H1 (cell line): Measurements from ENCODE around the gene EXOC6. TPM values are rescaled to one million over a fixed set of nuclear protein-coding genes. Genes with fewer than 3 reads are reported as not detected.

Experiments used
- CTCF ChIA-PET: fragments of 300-600 bp; sonication (Branson Sonifier 250); formaldehyde crosslinking; loops from one replicate; lab custom pipeline; 2021; ENCODE audit not compliant: partially characterized antibody; lab: Charles Lee
- POLR2A ChIA-PET: fragments of 300-600 bp; sonication (Branson Sonifier 250); formaldehyde crosslinking; loops from one replicate; lab custom pipeline; 2021; ENCODE audit warnings: inconsistent platforms; ENCODE audit not compliant: partially characterized antibody; lab: Charles Lee
- DNase-seq, 2 experiments: peaks; one replicate each; pipeline versions ENCODE4 v3.0.0 to v3.0.0-alpha.2; 2010 to 2022; ENCODE audit warnings: low spot score in 2 of 2, low read depth in 1 of 2, mixed read lengths in 1 of 2
- FAIRE-seq: peaks from 2 replicates; lab custom pipeline; 2011; peaks lifted over from hg19 to GRCh38; lab: Jason Lieb, UNC
- H2AFZ ChIP-seq: 2 replicates; pipeline ENCODE4 v1.8.1; 2012; ENCODE audit warnings: low read length, inconsistent platforms
- H2AK5ac ChIP-seq: 2 replicates; pipeline ENCODE4 v1.6.1; 2013; ENCODE audit warnings: low read depth, low read length
- H2BK120ac ChIP-seq: replicated peaks from 2 replicates; pipeline ENCODE3; 2013; ENCODE audit warnings: low read depth, low read length, inconsistent platforms
- H2BK12ac ChIP-seq: 2 replicates; pipeline ENCODE4 v1.6.1; 2013; ENCODE audit warnings: low read depth, low read length
- H2BK15ac ChIP-seq: 2 replicates; pipeline ENCODE4 v1.6.1; 2013; ENCODE audit warnings: low read length
- H2BK20ac ChIP-seq: 2 replicates; pipeline ENCODE4 v1.6.1; 2013; ENCODE audit warnings: low read length
- H2BK5ac ChIP-seq: 2 replicates; pipeline ENCODE4 v1.6.1; 2013; ENCODE audit warnings: low read depth, low read length
- H3K14ac ChIP-seq: 2 replicates; pipeline ENCODE4 v1.6.1; 2013; ENCODE audit warnings: inconsistent platforms; ENCODE audit not compliant: insufficient read length
- H3K18ac ChIP-seq: 2 replicates; pipeline ENCODE4 v1.6.1; 2013; ENCODE audit warnings: low read length; ENCODE audit errors: extremely low read depth
- H3K23ac ChIP-seq: 2 replicates; pipeline ENCODE4 v1.6.1; 2013; ENCODE audit warnings: inconsistent platforms; ENCODE audit not compliant: insufficient read length
- H3K23me2 ChIP-seq: 2 replicates; pipeline ENCODE4 v1.6.1; 2013; ENCODE audit warnings: low read depth, low read length
- H3K27ac ChIP-seq: 2 replicates; pipeline ENCODE4 v1.6.1; 2011; ENCODE audit warnings: low read depth, low read length, inconsistent platforms
- H3K27me3 ChIP-seq, 4 experiments: replicated peaks in 1 of 4; 1 replicate in 1 of 4; 2 replicates in 3 of 4; pipeline versions ENCODE4 v1.6.1 to v1.8.1; 2011 to 2013; ENCODE audit warnings: low read length in 3 of 4, mild to moderate bottlenecking in 3 of 4, inconsistent platforms in 2 of 4, mixed read lengths in 2 of 4, moderate library complexity in 1 of 4; ENCODE audit not compliant: control insufficient read depth in 3 of 4, insufficient read depth in 3 of 4; ENCODE audit errors: extremely low read depth in 1 of 4
- H3K36me3 ChIP-seq, 4 experiments: 2 replicates each; pipeline versions ENCODE4 v1.6.1 to v1.8.1; 2011 to 2013; ENCODE audit warnings: mild to moderate bottlenecking in 4 of 4, low read length in 3 of 4, moderate library complexity in 2 of 4, control low read depth in 1 of 4, inconsistent platforms in 1 of 4; ENCODE audit not compliant: insufficient read depth in 4 of 4, control insufficient read depth in 2 of 4
- H3K4ac ChIP-seq: replicated peaks from 2 replicates; pipeline ENCODE3; 2013; ENCODE audit warnings: low read length, low read depth, mixed read lengths, inconsistent platforms; ENCODE audit not compliant: insufficient read length
- H3K4me1 ChIP-seq, 4 experiments: replicated peaks in 1 of 4; 1 replicate in 1 of 4; 2 replicates in 3 of 4; pipeline versions ENCODE4 v1.6.1 to v1.8.1; 2011 to 2013; ENCODE audit warnings: low read length in 3 of 4, inconsistent platforms in 2 of 4, mixed read lengths in 1 of 4; ENCODE audit not compliant: insufficient read depth in 4 of 4, control insufficient read depth in 3 of 4
- H3K4me2 ChIP-seq, 2 experiments: 2 replicates each; pipeline versions ENCODE4 v1.6.1 to v1.8.1; 2011 to 2013; ENCODE audit warnings: low read depth in 2 of 2, low read length in 2 of 2, control low read depth in 1 of 2, inconsistent platforms in 1 of 2, mild to moderate bottlenecking in 1 of 2; ENCODE audit not compliant: insufficient read depth in 1 of 2
- H3K4me3 ChIP-seq, 4 experiments: fragments of 200-600, 300-600 bp in 1 of 4; sonication (generic), shearing (Covaris generic), sonication (Bioruptor Twin) in 1 of 4; 2 replicates each; pipeline versions ENCODE4 v1.5.1 to v1.8.1; 2011 to 2016; ENCODE audit warnings: low read length in 4 of 4, low read depth in 3 of 4, control low read depth in 2 of 4, inconsistent platforms in 2 of 4, mild to moderate bottlenecking in 2 of 4, mixed read lengths in 1 of 4, moderate library complexity in 1 of 4; ENCODE audit not compliant: insufficient read depth in 2 of 4; ENCODE audit errors: extremely low read depth in 1 of 4
- H3K56ac ChIP-seq: replicated peaks from 2 replicates; pipeline ENCODE3; 2013; ENCODE audit warnings: low read depth, mild to moderate bottlenecking, mixed read lengths, low read length, inconsistent platforms; ENCODE audit not compliant: insufficient read length
- H3K79me1 ChIP-seq: 2 replicates; pipeline ENCODE4 v1.6.1; 2013; ENCODE audit warnings: low read depth, low read length, control low read depth
- H3K79me2 ChIP-seq, 2 experiments: 2 replicates each; pipeline versions ENCODE4 v1.6.1 to v1.8.1; 2012 to 2013; ENCODE audit warnings: low read length in 2 of 2, mild to moderate bottlenecking in 2 of 2, inconsistent platforms in 1 of 2; ENCODE audit not compliant: insufficient read depth in 2 of 2, control insufficient read depth in 1 of 2
- H3K9ac ChIP-seq, 4 experiments: replicated peaks in 1 of 4; 1 replicate in 1 of 4; 2 replicates in 3 of 4; pipeline versions ENCODE4 v1.6.1 to v1.8.1; 2011 to 2013; ENCODE audit warnings: low read depth in 3 of 4, low read length in 3 of 4, control low read depth in 2 of 4, mild to moderate bottlenecking in 2 of 4, moderate library complexity in 2 of 4, inconsistent platforms in 1 of 4; ENCODE audit errors: extremely low read depth in 1 of 4
- H3K9me3 ChIP-seq, 2 experiments: 2 replicates each; pipeline versions ENCODE4 v1.6.1 to v1.8.1; 2012 to 2013; ENCODE audit warnings: mild to moderate bottlenecking in 2 of 2, moderate library complexity in 2 of 2, control low read depth in 1 of 2, inconsistent platforms in 1 of 2, low read depth in 1 of 2, low read length in 1 of 2, mixed read lengths in 1 of 2; ENCODE audit not compliant: insufficient read depth in 2 of 2
- H4K20me1 ChIP-seq, 2 experiments: replicated peaks in 1 of 2; 2 replicates each; pipeline versions ENCODE3 to v1.8.1; 2011 to 2013; ENCODE audit warnings: inconsistent platforms in 2 of 2, low read length in 2 of 2, mild to moderate bottlenecking in 1 of 2; ENCODE audit not compliant: insufficient read depth in 2 of 2, control insufficient read depth in 1 of 2
- H4K5ac ChIP-seq: 2 replicates; pipeline ENCODE4 v1.6.1; 2013; ENCODE audit warnings: low read length, low read depth, mixed read lengths, inconsistent platforms; ENCODE audit not compliant: insufficient read length
- H4K8ac ChIP-seq: 2 replicates; pipeline ENCODE4 v1.8.0; 2013; ENCODE audit warnings: mild to moderate bottlenecking, moderate library complexity, low read length, inconsistent platforms; ENCODE audit not compliant: insufficient read depth; ENCODE audit errors: extremely low read depth
- H4K91ac ChIP-seq: replicated peaks from 2 replicates; pipeline ENCODE3; 2013; ENCODE audit warnings: low read length, mixed read lengths, inconsistent platforms; ENCODE audit not compliant: insufficient read length
- CEBPB ChIP-seq: IDR thresholded peaks from 2 replicates; pipeline ENCODE4 v1.6.1; 2012; ENCODE audit warnings: low read depth, low read length
- KDM1A ChIP-seq: fragments of 200-600, 300-600 bp; sonication (generic); IDR thresholded peaks from 2 replicates; pipeline ENCODE4 v1.7.1; 2016; ENCODE audit warnings: mild to moderate bottlenecking, low read length, borderline replicate concordance
- WGBS, 2 experiments: shearing (Covaris generic) in 1 of 2; methylation state at CpG; one replicate each; pipeline versions ENCODE4 v1.1.6 to v1.1.7; 2013 to 2015; ENCODE audit warnings: low lambda C conversion rate in 2 of 2, mixed read lengths in 2 of 2, inconsistent platforms in 1 of 2, low coverage in 1 of 2, missing lambda C conversion rate in 1 of 2; ENCODE audit not compliant: insufficient replicate concordance in 2 of 2, insufficient coverage in 1 of 2, insufficient read length in 1 of 2; ENCODE audit errors: extremely low coverage in 1 of 2, missing lambda C conversion rate in 1 of 2; 5-methylcytosine and 5-hydroxymethylcytosine counted together
- polyA plus RNA-seq, 7 experiments: library from polyadenylated mRNA; depleted of rRNA in 3 of 7; stranded (reverse) in 5 of 7; unstranded in 2 of 7; fragments of >200 nt in 5 of 7; fragments of 200-250 nt in 2 of 7; gene quantifications; 1 replicate in 5 of 7; 2 replicates in 1 of 7; 4 replicates in 1 of 7; pipeline versions ENCODE4 v1.2.1 to v1.2.3, GENCODE V29; 2011 to 2013; ENCODE audit warnings: missing spikeins in 2 of 7, mixed read lengths in 2 of 7
- total RNA-seq: library from RNA; stranded (reverse); fragmentation: NEBNext Ultra II Directional; extraction: Animal tissue kit (Norgen Biotek cat#: 25700); gene quantifications from 2 replicates; pipeline ENCODE4 v1.2.1, GENCODE V29; 2021

The EXOC6 gene
- total and polyA plus RNA-seq, 2 of the 8 experiments (the other 6 are each of a cell fraction or from before 2014, with no cell fraction given): 1.7 to 4.5 TPM

DNA sequence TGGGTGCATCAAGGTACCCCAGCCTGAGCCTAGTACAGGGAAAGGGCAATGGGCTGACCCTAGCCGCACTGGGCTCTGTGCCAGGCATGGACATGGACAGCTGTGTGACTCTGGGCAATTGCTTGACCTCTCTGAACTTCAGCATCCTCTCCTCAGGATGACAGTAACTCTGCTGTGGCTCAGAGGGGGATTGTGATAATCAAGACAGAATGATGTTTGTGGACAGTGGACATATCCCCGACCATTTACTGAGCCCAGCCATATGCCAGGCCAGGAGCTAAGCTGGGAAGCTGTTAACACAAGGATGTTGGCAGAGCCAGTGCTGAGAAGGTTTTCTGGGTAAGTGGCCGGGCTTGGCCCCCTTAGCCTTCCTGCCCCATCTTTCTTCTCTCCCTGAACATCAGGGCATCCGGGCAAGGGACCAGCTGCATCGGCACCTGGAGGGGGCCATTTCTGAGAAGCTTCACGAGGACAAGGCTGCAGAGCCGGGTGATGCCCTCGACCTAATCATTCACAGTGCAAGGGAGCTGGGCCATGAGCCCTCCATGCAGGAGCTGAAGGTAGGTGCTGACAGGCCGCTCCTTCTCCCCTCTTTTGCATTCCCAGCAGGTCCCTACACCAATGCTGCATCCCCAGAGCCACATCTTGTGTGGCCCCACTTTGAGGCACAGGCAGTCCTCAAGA is 215.8 kb downstream of the EXOC6 start:
- no peak overlapping the region for H4K8ac ChIP-seq
- H3K27me3 ChIP-seq: peaks cover 97 to 100% (median 100%) of the 10 kb centered on the region in 4 experiments
- H4K20me1 ChIP-seq: peaks cover 9 to 31% of the 10 kb centered on the region in 2 experiments
- no peak overlapping the region for H4K91ac ChIP-seq
- H3K79me1 ChIP-seq: no peaks in the 10 kb centered on the region
- no peak overlapping the region for H3K23ac ChIP-seq
- H4K5ac ChIP-seq: no peak overlapping the region
- no peak overlapping the region; the same call in 1 of the 2 replicates for H3K18ac ChIP-seq
- CTCF ChIA-PET: interaction anchor here (0.7 to 14.8 kb wide), 13 partner anchors 10 to 294 kb away, joined by 3 to 147 read pairs (median 5); partner anchors contain the start of gene CYP26A1
- no peak for TF ChIP-seq CEBPB
- TF ChIP-seq KDM1A: peak; percentile 14; the same call in 1 of the 2 replicates
- no peak overlapping the region for H3K9ac ChIP-seq
- no peak overlapping the region for H2AFZ ChIP-seq
- H2AK5ac ChIP-seq: 0 out of 2 replicates have a peak overlapping the region, but pooled peaks have one; percentile 33
- DNase-seq (no peak), FAIRE-seq (no peak)
- peaks cover 0 to 20% (median 1%) of the 10 kb centered on the region in 4 experiments; a peak in 1 of 8 replicates for H3K36me3 ChIP-seq
- H3K79me2 ChIP-seq: no peaks in the 10 kb centered on the region
- H2BK15ac ChIP-seq: peak overlapping the region; percentile 89; the same call in 1 of the 2 replicates
- H3K4me3 ChIP-seq: peak overlapping the region in 1 of 4 experiments; percentile 22; a peak in 1 of 8 replicates
- H2BK12ac ChIP-seq: no peak overlapping the region
- no peaks in the 10 kb centered on the region; a peak in 1 of 4 replicates for H3K9me3 ChIP-seq
- H2BK120ac ChIP-seq: no peak overlapping the region
- peaks cover 3 to 41% (median 34%) of the 10 kb centered on the region in 4 experiments for H3K4me1 ChIP-seq
- no peak overlapping the region for H2BK20ac ChIP-seq
- peaks cover 20% of the 10 kb centered on the region; the same call in 1 of the 2 replicates for H3K23me2 ChIP-seq
- H3K4me2 ChIP-seq: peak overlapping the region; percentile 75 to 89; a peak in 1 of 4 replicates
- WGBS, 2 experiments: 65% methylated on average over 9 of the region's 9 CpGs; no CpG with 5 or more reads in 1 of the 2 experiments
- no peak overlapping the region for H3K14ac ChIP-seq
- H3K4ac ChIP-seq: no peak overlapping the region
- POLR2A ChIA-PET: interaction anchor here (1.2 to 5.7 kb wide), 2 partner anchors 10 kb away, joined by 3 to 26 read pairs; partner anchors contain the start of gene CYP26A1
- no peak overlapping the region for H3K56ac ChIP-seq
- no peak overlapping the region for H3K27ac ChIP-seq
- H2BK5ac ChIP-seq: no peak overlapping the region
